HepG2 (cell line): ENCODE results near the gene FKBP10. TPM values are rescaled to one million over a fixed set of nuclear protein-coding genes. Genes with fewer than 3 reads are reported as not detected.
A peak's percentile ranks its signal among the peaks of the same experiment; 100 is the strongest.

Source experiments
- ARNTL ChIP-seq: sonication (generic); formaldehyde crosslinking; IDR thresholded peaks from 2 replicates; pipeline ENCODE4 v1.4.0; 2020; ENCODE audit warnings: mild to moderate bottlenecking, missing genetic modification reagents
- CREM ChIP-seq, 2 experiments: sonication (generic) in 1 of 2; formaldehyde crosslinking in 1 of 2; IDR thresholded peaks; 2 replicates each; pipeline versions ENCODE4 v1.4.0 to v1.6.1; 2016 to 2020; ENCODE audit warnings: antibody characterized with exemption in 1 of 2, mild to moderate bottlenecking in 1 of 2, missing genetic modification reagents in 1 of 2
- HMG20B ChIP-seq: conservative IDR thresholded peaks from 2 replicates; pipeline ENCODE4 v1.6.1; 2016; ENCODE audit warnings: missing genetic modification reagents, missing compliant biosample characterization
- HNF4A ChIP-seq: sonication (generic); formaldehyde crosslinking; IDR thresholded peaks from 2 replicates; pipeline ENCODE4 v1.4.0; 2020; ENCODE audit warnings: missing genetic modification reagents
- IRF9 ChIP-seq: sonication (generic); formaldehyde crosslinking; IDR thresholded peaks from 2 replicates; pipeline ENCODE4 v1.8.0; 2022; ENCODE audit warnings: missing genetic modification reagents, mild to moderate bottlenecking, borderline replicate concordance
- PRDM15 ChIP-seq: sonication (generic); formaldehyde crosslinking; IDR thresholded peaks from 2 replicates; pipeline ENCODE4 v1.4.0; 2020; ENCODE audit warnings: missing genetic modification reagents
- SAFB2 ChIP-seq: sonication (generic); formaldehyde crosslinking; IDR thresholded peaks from 2 replicates; pipeline ENCODE4 v1.5.1; 2020; ENCODE audit warnings: missing genetic modification reagents, low read depth, mild to moderate bottlenecking, borderline replicate concordance
- TFAP4 ChIP-seq: sonication (generic); IDR thresholded peaks from 2 replicates; pipeline ENCODE4 v1.6.1; 2016; ENCODE audit warnings: low read depth, borderline replicate concordance
- TFDP2 ChIP-seq: sonication (generic); formaldehyde crosslinking; IDR thresholded peaks from 2 replicates; pipeline ENCODE4 v1.4.0; 2020; ENCODE audit warnings: missing genetic modification reagents
- YY1 ChIP-seq: IDR thresholded peaks from 2 replicates; pipeline ENCODE4 v1.6.1; 2011; ENCODE audit warnings: low read length, low read depth, moderate library complexity, mild to moderate bottlenecking; ENCODE audit not compliant: insufficient read depth, insufficient replicate concordance
- ZNF33B ChIP-seq: sonication (generic); formaldehyde crosslinking; IDR thresholded peaks from 2 replicates; pipeline ENCODE4 v1.5.1; 2020; ENCODE audit warnings: mild to moderate bottlenecking, missing genetic modification reagents
- ZNF530 ChIP-seq: sonication (generic); formaldehyde crosslinking; IDR thresholded peaks from 2 replicates; pipeline ENCODE4 v1.5.0; 2020; ENCODE audit warnings: low read depth, mild to moderate bottlenecking, missing genetic modification reagents
- ZNF704 ChIP-seq: sonication (generic); formaldehyde crosslinking; IDR thresholded peaks from 2 replicates; pipeline ENCODE4 v1.8.1; 2023; ENCODE audit warnings: mild to moderate bottlenecking, inconsistent platforms, moderate library complexity, missing genetic modification reagents, borderline replicate concordance
- polyA plus RNA-seq, 8 experiments: library from polyadenylated mRNA; depleted of rRNA in 3 of 8; stranded (reverse) in 7 of 8; unstranded in 1 of 8; fragments of >200 nt; fragmentation: Illumina TruSeq in 4 of 8; extraction: Trizol in 4 of 8; gene quantifications; 2 replicates each; pipeline versions ENCODE4 v1.2.1 to v1.2.3, GENCODE V29; 2011 to 2016; ENCODE audit warnings: low read depth in 4 of 8, missing spikeins in 1 of 8, mixed read lengths in 1 of 8; ENCODE audit not compliant: insufficient read depth in 1 of 8
- total RNA-seq, 5 experiments: library from RNA; depleted of rRNA; stranded (reverse); fragments of >200 nt; fragmentation: Illumina TruSeq; extraction: Trizol; gene quantifications; 2 replicates each; pipeline ENCODE4 v1.2.3, GENCODE V29; 2016; ENCODE audit warnings: low read depth in 1 of 5
- TF ChIP-seq, protein P1 (sequence below): sonication (generic); formaldehyde crosslinking; IDR thresholded peaks from 2 replicates; pipeline ENCODE4 v1.4.0; 2020; ENCODE audit warnings: missing genetic modification reagents, borderline replicate concordance

FKBP10 gene
- total and polyA plus RNA-seq, 2 of the 13 experiments (the other 11 are each of a cell fraction or from before 2014, with no cell fraction given), result 149 to 573 TPM

- TF ChIP-seq SAFB2 (CRISPR knock-in tag) (no peak), HMG20B (CRISPR knock-in tag) (no peak; the same call in 1 of the 2 replicates), ZNF530 (no peak), YY1 (peak; percentile 32), ARNTL (CRISPR knock-in tag) (0 out of 2 replicates have a peak, but pooled peaks have one; percentile 7), TFDP2 (CRISPR knock-in tag) (no peak), ZNF704 (no peak), ZNF33B (CRISPR knock-in tag) (no peak), TFAP4 (peak; percentile 77; the same call in 1 of the 2 replicates), HNF4A (CRISPR knock-in tag) (peak; percentile 8), IRF9 (CRISPR knock-in tag) (peak; percentile 39; the same call in 1 of the 2 replicates), PRDM15 (no peak), CREM (IDR thresholded peaks at IDR 0.05) (no peak; the same call in 1 of the 2 replicates), CREM (CRISPR knock-in tag; IDR thresholded peaks at IDR 0.05) (no peak)
- TF ChIP-seq, protein P1, sequence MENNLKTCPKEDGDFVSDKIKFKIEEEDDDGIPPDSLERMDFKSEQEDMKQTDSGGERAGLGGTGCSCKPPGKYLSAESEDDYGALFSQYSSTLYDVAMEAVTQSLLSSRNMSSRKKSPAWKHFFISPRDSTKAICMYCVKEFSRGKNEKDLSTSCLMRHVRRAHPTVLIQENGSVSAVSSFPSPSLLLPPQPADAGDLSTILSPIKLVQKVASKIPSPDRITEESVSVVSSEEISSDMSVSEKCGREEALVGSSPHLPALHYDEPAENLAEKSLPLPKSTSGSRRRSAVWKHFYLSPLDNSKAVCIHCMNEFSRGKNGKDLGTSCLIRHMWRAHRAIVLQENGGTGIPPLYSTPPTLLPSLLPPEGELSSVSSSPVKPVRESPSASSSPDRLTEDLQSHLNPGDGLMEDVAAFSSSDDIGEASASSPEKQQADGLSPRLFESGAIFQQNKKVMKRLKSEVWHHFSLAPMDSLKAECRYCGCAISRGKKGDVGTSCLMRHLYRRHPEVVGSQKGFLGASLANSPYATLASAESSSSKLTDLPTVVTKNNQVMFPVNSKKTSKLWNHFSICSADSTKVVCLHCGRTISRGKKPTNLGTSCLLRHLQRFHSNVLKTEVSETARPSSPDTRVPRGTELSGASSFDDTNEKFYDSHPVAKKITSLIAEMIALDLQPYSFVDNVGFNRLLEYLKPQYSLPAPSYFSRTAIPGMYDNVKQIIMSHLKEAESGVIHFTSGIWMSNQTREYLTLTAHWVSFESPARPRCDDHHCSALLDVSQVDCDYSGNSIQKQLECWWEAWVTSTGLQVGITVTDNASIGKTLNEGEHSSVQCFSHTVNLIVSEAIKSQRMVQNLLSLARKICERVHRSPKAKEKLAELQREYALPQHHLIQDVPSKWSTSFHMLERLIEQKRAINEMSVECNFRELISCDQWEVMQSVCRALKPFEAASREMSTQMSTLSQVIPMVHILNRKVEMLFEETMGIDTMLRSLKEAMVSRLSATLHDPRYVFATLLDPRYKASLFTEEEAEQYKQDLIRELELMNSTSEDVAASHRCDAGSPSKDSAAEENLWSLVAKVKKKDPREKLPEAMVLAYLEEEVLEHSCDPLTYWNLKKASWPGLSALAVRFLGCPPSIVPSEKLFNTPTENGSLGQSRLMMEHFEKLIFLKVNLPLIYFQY, result peak; percentile 9; the same call in 1 of the 2 replicates
Observed at GRCh38 chr17:41792845-41793783, 19.7 kb upstream of the FKBP10 start (continued).
